ENCODE data around the gene SMYD3.

SMYD3 gene

DNA sequence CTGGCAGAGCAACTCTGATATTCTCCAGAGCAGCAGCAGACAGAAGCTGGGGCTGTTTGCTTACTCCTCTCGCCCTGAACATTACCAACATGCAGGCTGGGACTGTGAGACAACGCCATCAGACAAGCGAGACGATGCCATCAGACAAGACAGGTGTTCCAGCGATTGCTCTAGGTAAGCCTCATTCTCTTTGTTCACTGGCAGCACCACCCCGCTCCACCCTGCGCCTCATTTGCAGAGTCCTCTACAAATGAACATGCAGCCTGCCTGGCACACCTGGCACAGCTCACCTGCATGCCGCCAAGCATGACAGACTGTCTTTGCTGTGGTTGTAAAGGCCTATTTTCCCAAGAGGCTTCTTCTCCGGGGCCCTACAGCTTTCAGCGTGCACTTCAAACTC lies 346.2 kb downstream of the SMYD3 start:
- DNase-seq: peak; percentile 95

- no peak for DNase-seq
Measured at GRCh38 chr1:246160374-246160773, 346.7 kb downstream of the SMYD3 start.

GRCh38 chr1:246159279-246160227 lies 347.5 kb downstream of the SMYD3 start:
- no peak for DNase-seq

- no peak for DNase-seq
Measured at GRCh38 chr1:246158131-246158530, 348.9 kb downstream of the SMYD3 start.

- no peak for DNase-seq
Measured at GRCh38 chr1:246157516-246157915, 349.6 kb downstream of the SMYD3 start.

- no peak for DNase-seq
Measured at GRCh38 chr1:246156847-246157246, 350.2 kb downstream of the SMYD3 start.

DNA sequence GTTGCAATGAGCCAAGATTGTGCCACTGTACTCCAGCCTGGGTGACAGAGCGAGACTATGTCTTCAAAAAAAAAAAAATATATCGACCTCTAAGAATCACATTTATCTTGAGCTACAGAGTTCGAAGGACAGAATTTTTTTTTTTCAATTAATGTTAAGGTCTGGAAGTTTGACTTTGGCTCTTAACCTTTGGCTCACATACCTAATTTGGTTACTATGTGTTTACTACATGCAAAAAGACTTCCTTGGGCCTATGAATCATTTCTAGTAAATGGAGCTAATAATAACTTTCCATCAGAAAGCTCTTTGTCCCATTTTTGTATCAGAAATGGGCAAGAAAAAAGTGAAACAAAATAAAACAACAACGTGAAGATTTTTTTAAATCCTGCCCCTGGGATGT lies 351.2 kb downstream of the SMYD3 start:
- no peak for DNase-seq

DNA sequence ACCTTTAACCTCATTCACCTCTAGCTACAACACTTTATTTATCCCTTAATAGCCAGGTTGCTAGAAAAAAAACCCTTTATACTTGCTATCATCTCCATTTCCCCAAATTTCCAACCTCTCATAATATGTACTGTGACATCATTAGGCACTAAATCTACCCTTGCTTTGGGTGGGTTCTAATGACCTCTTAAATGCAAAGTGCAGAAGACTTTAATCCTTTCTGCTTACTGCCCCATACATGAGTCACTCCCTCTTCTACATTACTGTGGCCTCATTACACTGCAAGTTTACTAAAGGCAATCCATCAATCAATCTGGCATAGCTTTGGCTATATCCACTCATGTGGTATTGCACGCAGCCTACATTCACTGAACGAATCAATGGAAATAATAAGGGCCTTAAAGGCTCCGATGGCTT lies 353.3 kb downstream of the SMYD3 start:
- peak; percentile 17 for DNase-seq

- DNase-seq: no peak
Measured at GRCh38 chr1:246152986-246153431, 354.1 kb downstream of the SMYD3 start.

GRCh38 chr1:246151796-246152434 lies 355.2 kb downstream of the SMYD3 start:
- peak; percentile 89 for DNase-seq

GRCh38 chr1:246149543-246149942 lies 357.5 kb downstream of the SMYD3 start:
- DNase-seq: no peak

- DNase-seq: peak; percentile 93
Measured at GRCh38 chr1:246147524-246148461, 359.3 kb downstream of the SMYD3 start.

DNA sequence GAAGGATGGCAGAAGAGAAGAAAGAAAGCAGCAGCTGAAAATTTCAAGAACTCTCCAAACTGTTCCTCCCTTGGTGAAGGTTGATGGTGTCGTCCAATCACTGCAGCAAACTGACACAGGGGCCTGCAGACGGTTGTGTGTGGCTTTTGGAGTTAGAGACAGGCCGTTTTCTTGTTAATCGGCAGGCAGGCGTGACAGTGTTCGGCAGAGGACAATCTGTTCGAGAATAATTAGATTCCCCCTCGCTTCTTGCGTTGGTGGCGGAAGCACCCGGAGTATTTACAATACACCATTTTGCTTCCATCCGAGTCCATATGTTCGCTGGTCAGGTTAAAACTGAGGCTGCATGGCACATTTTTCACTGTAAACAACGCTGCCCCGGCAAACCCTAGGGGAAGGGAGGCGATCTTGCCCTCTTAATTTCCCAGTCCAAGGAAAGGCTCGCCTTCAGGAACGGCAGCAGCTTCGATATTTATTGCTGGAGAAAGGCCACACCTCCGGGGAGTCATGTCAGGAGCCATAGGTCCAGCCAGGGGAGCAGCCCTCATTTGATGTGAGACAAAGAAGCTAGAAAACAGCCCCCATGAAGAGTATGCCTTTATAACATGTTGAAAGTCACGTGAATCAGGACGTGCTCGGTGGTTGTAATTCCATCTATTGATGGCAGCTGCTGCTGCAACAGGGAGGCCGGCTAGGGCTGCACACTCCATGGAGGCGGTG lies 360.1 kb downstream of the SMYD3 start:
- DNase-seq: peak; percentile 63

GRCh38 chr1:246145900-246146299 lies 361.2 kb downstream of the SMYD3 start:
- no peak for DNase-seq

- DNase-seq: no peak
Measured at GRCh38 chr1:246144931-246145330, 362.1 kb downstream of the SMYD3 start.

DNA sequence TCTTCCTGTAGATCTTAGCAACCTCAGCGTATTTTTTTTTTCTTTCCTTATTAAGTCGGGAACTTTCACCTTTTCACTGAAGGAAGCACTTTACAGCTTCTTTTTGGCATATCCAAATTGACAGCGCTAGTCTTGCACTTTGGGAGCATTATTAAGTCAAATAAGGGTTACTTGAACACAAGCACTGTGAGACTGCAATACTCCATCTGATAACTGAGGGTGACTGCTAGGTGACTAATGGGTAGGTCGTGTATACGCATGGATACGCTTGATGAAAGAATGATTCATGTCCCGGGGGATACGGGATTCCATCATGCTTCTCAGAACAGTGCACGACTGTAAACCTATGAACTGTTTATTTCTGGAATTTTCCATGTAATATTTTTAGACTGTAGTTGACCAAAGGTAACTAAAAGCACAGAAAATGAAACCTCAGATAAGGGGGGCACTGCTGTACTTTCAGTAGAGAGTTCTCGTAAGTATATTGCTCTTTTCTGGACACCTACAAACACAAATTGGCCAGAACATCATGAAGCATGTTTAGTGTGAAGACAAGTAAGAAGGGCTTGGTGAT lies 364.7 kb downstream of the SMYD3 start:
- no peak for DNase-seq

DNA sequence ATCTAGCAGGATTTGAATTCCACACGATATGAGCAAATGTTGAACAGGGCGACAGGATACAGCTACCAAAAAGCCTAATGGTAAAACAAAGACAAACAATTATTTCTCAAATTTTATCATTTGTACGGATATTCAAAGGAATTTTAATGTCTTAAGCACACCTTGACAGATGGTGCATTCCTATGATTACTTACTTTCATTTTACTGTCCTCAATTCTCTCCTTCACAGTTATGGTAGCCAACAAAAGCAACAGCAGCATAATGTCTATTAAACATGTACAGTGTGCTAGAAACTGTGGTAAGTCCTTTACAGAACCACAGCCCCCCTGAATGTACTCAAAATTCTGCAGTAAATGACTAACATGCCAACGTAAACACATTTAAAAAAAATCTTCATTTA lies 365.8 kb downstream of the SMYD3 start:
- DNase-seq: no peak

- no peak for DNase-seq
Measured at GRCh38 chr1:246139745-246140182, 367.3 kb downstream of the SMYD3 start.

- DNase-seq: no peak
Measured at GRCh38 chr1:246138781-246139180, 368.3 kb downstream of the SMYD3 start.

- no peak for DNase-seq
Measured at GRCh38 chr1:246136477-246136876, 370.6 kb downstream of the SMYD3 start.

DNA sequence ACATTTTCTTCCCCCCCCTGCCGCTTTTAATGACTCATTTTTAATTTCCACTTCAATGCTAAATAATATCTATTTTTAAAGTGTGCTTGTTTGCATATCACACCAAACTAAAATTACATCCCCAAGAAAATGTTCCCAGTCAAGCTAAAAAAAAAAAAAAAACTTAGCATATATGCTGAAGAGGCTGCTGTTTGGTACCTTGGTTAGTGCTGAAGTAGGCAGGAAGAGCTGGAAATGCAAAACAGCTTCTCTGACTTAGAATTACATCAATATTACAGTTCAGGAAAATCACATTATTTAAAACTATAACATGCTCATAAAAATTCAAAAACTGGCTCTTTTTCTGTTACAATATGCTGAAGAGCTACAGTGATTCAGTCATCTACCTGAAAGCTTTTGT lies 372.3 kb downstream of the SMYD3 start:
- DNase-seq: no peak

GRCh38 chr1:246131095-246131494 lies 376.0 kb downstream of the SMYD3 start:
- DNase-seq: no peak

Data from NCI-H345 (cell line).